ENCODE data around the gene ELAC1. TPM values are rescaled to one million over a fixed set of nuclear protein-coding genes. Genes with fewer than 3 reads are reported as not detected.
A peak's percentile ranks its signal among the peaks of the same experiment; 100 is the strongest.
"Not testable (repeated sequence)": the region's sequence is repeated elsewhere in the genome, so short reads cannot be mapped to it uniquely, and the experiment has no call there.

Gene ELAC1
- total RNA-seq, 1 donor from 2014 or later: 5.0 TPM

GRCh38 chr18:50970006-50970405, 2.2 kb downstream of the ELAC1 start:
- no peak overlapping the region for H3K4me3 ChIP-seq (ENCODE audit: low read depth, low read length)
- no peak for TF ChIP-seq CTCF (conservative IDR thresholded peaks at IDR 0.05; ENCODE audit: low read depth, low read length)
- DNase-seq (ENCODE audit: low read depth): no peak

GRCh38 chr18:50972404-50972803, 4.6 kb downstream of the ELAC1 start:
- not testable (repeated sequence) for H3K4me3 ChIP-seq (ENCODE audit: low read depth, low read length); DNase-seq (ENCODE audit: low read depth)

GRCh38 chr18:50973367-50974126, 5.7 kb downstream of the ELAC1 start:
- TF ChIP-seq CTCF (conservative IDR thresholded peaks at IDR 0.05; ENCODE audit: low read depth, low read length): no peak
- peak; percentile 71 for DNase-seq (ENCODE audit: low read depth)

GRCh38 chr18:50977037-50977760, 9.4 kb downstream of the ELAC1 start:
- DNase-seq (ENCODE audit: low read depth): no peak
- H3K4me3 ChIP-seq (ENCODE audit: low read depth, low read length): no peak overlapping the region
- no peak for TF ChIP-seq CTCF (conservative IDR thresholded peaks at IDR 0.05; ENCODE audit: low read depth, low read length)

More at GRCh38 chr18:50973367-50974126, 5.7 kb downstream of the ELAC1 start:
- H3K4me3 ChIP-seq (ENCODE audit: low read depth, low read length): no peak overlapping the region

- no peak overlapping the region for H3K4me3 ChIP-seq (ENCODE audit: low read depth, low read length)
- TF ChIP-seq CTCF (conservative IDR thresholded peaks at IDR 0.05; ENCODE audit: low read depth, low read length): no peak
- no peak for DNase-seq (ENCODE audit: low read depth)
Observed at GRCh38 chr18:50981381-50981780, 13.5 kb downstream of the ELAC1 start.

GRCh38 chr18:50982086-50982801, 14.4 kb downstream of the ELAC1 start:
- TF ChIP-seq CTCF (conservative IDR thresholded peaks at IDR 0.05; ENCODE audit: low read depth, low read length): no peak
- no peak overlapping the region for H3K4me3 ChIP-seq (ENCODE audit: low read depth, low read length)
- no peak for DNase-seq (ENCODE audit: low read depth)

GRCh38 chr18:50982802-50983179, 15.0 kb downstream of the ELAC1 start:
- no peak overlapping the region for H3K4me3 ChIP-seq (ENCODE audit: low read depth, low read length)
- DNase-seq (ENCODE audit: low read depth): no peak
- peak; percentile 37 for TF ChIP-seq CTCF (conservative IDR thresholded peaks at IDR 0.05; ENCODE audit: low read depth, low read length)
